Measurements from ENCODE around the gene SERPINB7.
"Not testable (repeated sequence)": the region's sequence is repeated elsewhere in the genome, so short reads cannot be mapped to it uniquely, and the experiment has no call there.

The SERPINB7 gene

GRCh38 chr18:63775166-63775730 is at the start of gene SERPINB7:
Gene SERPINB7, plus strand, starts transcription at chr18:63775418. Its CDS starts 6,955 bp downstream, at chr18:63782373.
- H3K9me3 Mint-ChIP-seq: no peaks in the 10 kb centered on the region
- H3K4me1 Mint-ChIP-seq (ENCODE audit: low read depth): no peaks in the 10 kb centered on the region
- H3K27me3 Mint-ChIP-seq: peaks cover 12% of the 10 kb centered on the region
- no peak within 1 kb of the TSS for H3K27ac Mint-ChIP-seq
- no peak within 1 kb of the TSS for H3K4me3 Mint-ChIP-seq
- no peaks in the 10 kb centered on the region for H3K36me3 Mint-ChIP-seq (ENCODE audit: low read depth)

- Mint-ChIP-seq H3K4me1 (ENCODE audit: low read depth) (no peaks in the 10 kb centered on the region), H3K9me3 (no peaks in the 10 kb centered on the region), H3K27ac (no peak overlapping the region), H3K4me3 (no peak overlapping the region), H3K36me3 (ENCODE audit: low read depth) (no peaks in the 10 kb centered on the region), H3K27me3 (no peaks in the 10 kb centered on the region)
Observed at GRCh38 chr18:63725682-63726480, 49.3 kb upstream of the SERPINB7 start.

GRCh38 chr18:63730773-63731172 is 44.4 kb upstream of the SERPINB7 start:
- Mint-ChIP-seq H3K27me3 (no peaks in the 10 kb centered on the region), H3K36me3 (ENCODE audit: low read depth) (no peaks in the 10 kb centered on the region), H3K27ac (no peak overlapping the region), H3K9me3 (peaks cover 3% of the 10 kb centered on the region), H3K4me1 (ENCODE audit: low read depth) (no peaks in the 10 kb centered on the region), H3K4me3 (no peak overlapping the region)

- peaks cover 3% of the 10 kb centered on the region for H3K9me3 Mint-ChIP-seq
- H3K4me1 Mint-ChIP-seq (ENCODE audit: low read depth): no peaks in the 10 kb centered on the region
- H3K4me3 Mint-ChIP-seq: no peak overlapping the region
- H3K27ac Mint-ChIP-seq: no peak overlapping the region
- H3K36me3 Mint-ChIP-seq (ENCODE audit: low read depth): no peaks in the 10 kb centered on the region
- H3K27me3 Mint-ChIP-seq: no peaks in the 10 kb centered on the region
Observed at GRCh38 chr18:63731215-63731614, 44.0 kb upstream of the SERPINB7 start.

- Mint-ChIP-seq H3K4me1 (ENCODE audit: low read depth) (no peaks in the 10 kb centered on the region), H3K27me3 (no peaks in the 10 kb centered on the region), H3K27ac (no peak overlapping the region), H3K9me3 (peaks cover 2% of the 10 kb centered on the region), H3K4me3 (no peak overlapping the region), H3K36me3 (ENCODE audit: low read depth) (no peaks in the 10 kb centered on the region)
Observed at GRCh38 chr18:63736876-63737275, 38.3 kb upstream of the SERPINB7 start.

GRCh38 chr18:63741769-63742168 is 33.4 kb upstream of the SERPINB7 start:
- Mint-ChIP-seq H3K27me3 (no peaks in the 10 kb centered on the region), H3K9me3 (no peaks in the 10 kb centered on the region), H3K4me1 (ENCODE audit: low read depth) (no peaks in the 10 kb centered on the region), H3K4me3 (no peak overlapping the region), H3K27ac (no peak overlapping the region), H3K36me3 (ENCODE audit: low read depth) (no peaks in the 10 kb centered on the region)

GRCh38 chr18:63747006-63747405 is 28.2 kb upstream of the SERPINB7 start:
- no peaks in the 10 kb centered on the region for H3K27me3 Mint-ChIP-seq
- H3K9me3 Mint-ChIP-seq: no peaks in the 10 kb centered on the region
- H3K36me3 Mint-ChIP-seq (ENCODE audit: low read depth): no peaks in the 10 kb centered on the region
- H3K27ac Mint-ChIP-seq: no peak overlapping the region
- H3K4me1 Mint-ChIP-seq (ENCODE audit: low read depth): no peaks in the 10 kb centered on the region
- no peak overlapping the region for H3K4me3 Mint-ChIP-seq

- H3K9me3 Mint-ChIP-seq: no peaks in the 10 kb centered on the region
- no peaks in the 10 kb centered on the region for H3K4me1 Mint-ChIP-seq (ENCODE audit: low read depth)
- no peaks in the 10 kb centered on the region for H3K27me3 Mint-ChIP-seq
- no peak overlapping the region for H3K4me3 Mint-ChIP-seq
- H3K27ac Mint-ChIP-seq: no peak overlapping the region
- H3K36me3 Mint-ChIP-seq (ENCODE audit: low read depth): no peaks in the 10 kb centered on the region
Observed at GRCh38 chr18:63749489-63749888, 25.7 kb upstream of the SERPINB7 start.

GRCh38 chr18:63752636-63753035 is 22.6 kb upstream of the SERPINB7 start:
- no peaks in the 10 kb centered on the region for H3K27me3 Mint-ChIP-seq
- no peaks in the 10 kb centered on the region for H3K9me3 Mint-ChIP-seq
- no peak overlapping the region for H3K4me3 Mint-ChIP-seq
- H3K36me3 Mint-ChIP-seq (ENCODE audit: low read depth): no peaks in the 10 kb centered on the region
- H3K27ac Mint-ChIP-seq: no peak overlapping the region
- no peaks in the 10 kb centered on the region for H3K4me1 Mint-ChIP-seq (ENCODE audit: low read depth)

- Mint-ChIP-seq H3K4me1 (ENCODE audit: low read depth) (no peaks in the 10 kb centered on the region), H3K27me3 (no peaks in the 10 kb centered on the region), H3K36me3 (ENCODE audit: low read depth) (no peaks in the 10 kb centered on the region), H3K4me3 (no peak overlapping the region), H3K27ac (no peak overlapping the region), H3K9me3 (no peaks in the 10 kb centered on the region)
Observed at GRCh38 chr18:63753676-63754075, 21.5 kb upstream of the SERPINB7 start.

- H3K36me3 Mint-ChIP-seq (ENCODE audit: low read depth): peaks cover 5% of the 10 kb centered on the region
- no peaks in the 10 kb centered on the region for H3K27me3 Mint-ChIP-seq
- no peak overlapping the region for H3K27ac Mint-ChIP-seq
- peaks cover 9% of the 10 kb centered on the region for H3K9me3 Mint-ChIP-seq
- no peak overlapping the region for H3K4me3 Mint-ChIP-seq
- no peaks in the 10 kb centered on the region for H3K4me1 Mint-ChIP-seq (ENCODE audit: low read depth)
Observed at GRCh38 chr18:63757541-63757940, 17.7 kb upstream of the SERPINB7 start.

- Mint-ChIP-seq H3K27ac (no peak overlapping the region), H3K9me3 (peaks cover 9% of the 10 kb centered on the region), H3K4me3 (no peak overlapping the region), H3K4me1 (ENCODE audit: low read depth) (no peaks in the 10 kb centered on the region), H3K36me3 (ENCODE audit: low read depth) (peaks cover 5% of the 10 kb centered on the region), H3K27me3 (no peaks in the 10 kb centered on the region)
Observed at GRCh38 chr18:63758615-63759240, 16.5 kb upstream of the SERPINB7 start.

GRCh38 chr18:63759786-63760185 is 15.4 kb upstream of the SERPINB7 start:
- H3K4me3 Mint-ChIP-seq; H3K4me1 Mint-ChIP-seq (ENCODE audit: low read depth); H3K9me3 Mint-ChIP-seq; H3K27ac Mint-ChIP-seq; H3K27me3 Mint-ChIP-seq; H3K36me3 Mint-ChIP-seq (ENCODE audit: low read depth): not testable (repeated sequence)

GRCh38 chr18:63762518-63762917 is 12.7 kb upstream of the SERPINB7 start:
- Mint-ChIP-seq H3K27me3 (no peaks in the 10 kb centered on the region), H3K9me3 (peaks cover 14% of the 10 kb centered on the region), H3K4me3 (no peak overlapping the region), H3K4me1 (ENCODE audit: low read depth) (no peaks in the 10 kb centered on the region), H3K27ac (no peak overlapping the region), H3K36me3 (ENCODE audit: low read depth) (peaks cover 5% of the 10 kb centered on the region)

GRCh38 chr18:63763831-63764600 is 11.2 kb upstream of the SERPINB7 start:
- no peaks in the 10 kb centered on the region for H3K27me3 Mint-ChIP-seq
- no peaks in the 10 kb centered on the region for H3K4me1 Mint-ChIP-seq (ENCODE audit: low read depth)
- H3K9me3 Mint-ChIP-seq: peaks cover 14% of the 10 kb centered on the region
- no peak overlapping the region for H3K4me3 Mint-ChIP-seq
- H3K36me3 Mint-ChIP-seq (ENCODE audit: low read depth): peaks cover 5% of the 10 kb centered on the region
- no peak overlapping the region for H3K27ac Mint-ChIP-seq
